HL-60/S4 (cell line): ENCODE results near the gene DIAPH2.
"Not testable (repeated sequence)": the region's sequence is repeated elsewhere in the genome, so short reads cannot be mapped to it uniquely, and the experiment has no call there.

Experiments
- in situ Hi-C: fragments of 300-500 bp; cut with MboI; formaldehyde crosslinking; loops from 2 replicates; pipeline ENCODE4 v1.14.3; 2022; ENCODE audit warnings: low sequenced_read_pairs

DIAPH2 gene

GRCh38 chrX:96820935-96821334 lies 136.3 kb downstream of the DIAPH2 start:
- in situ Hi-C loops, result no loop called here

DNA sequence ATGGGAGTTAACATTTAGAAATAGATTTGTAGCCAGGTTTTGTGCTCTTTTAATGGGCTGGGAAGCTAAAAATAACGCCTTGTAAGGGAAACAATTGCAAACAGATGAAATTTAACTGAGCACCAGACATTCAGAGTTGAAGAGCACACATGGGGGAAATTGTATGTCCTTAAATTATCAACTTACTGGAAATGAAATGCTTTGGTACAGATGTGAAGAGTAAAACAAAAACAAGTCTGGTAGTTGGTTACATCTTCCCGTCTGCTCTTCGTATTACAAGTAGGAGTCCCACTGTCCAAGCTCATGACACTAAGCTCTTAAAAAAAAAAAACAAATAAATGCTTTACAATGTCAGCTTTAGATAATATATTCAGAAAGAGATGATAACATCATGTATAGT lies 139.5 kb downstream of the DIAPH2 start:
- in situ Hi-C loops, result no loop called here

GRCh38 chrX:96833333-96833732 lies 148.7 kb downstream of the DIAPH2 start:
- in situ Hi-C loops, result no loop called here

- in situ Hi-C loops, result no loop called here
Measured at GRCh38 chrX:96834137-96834536, 149.5 kb downstream of the DIAPH2 start.

DNA sequence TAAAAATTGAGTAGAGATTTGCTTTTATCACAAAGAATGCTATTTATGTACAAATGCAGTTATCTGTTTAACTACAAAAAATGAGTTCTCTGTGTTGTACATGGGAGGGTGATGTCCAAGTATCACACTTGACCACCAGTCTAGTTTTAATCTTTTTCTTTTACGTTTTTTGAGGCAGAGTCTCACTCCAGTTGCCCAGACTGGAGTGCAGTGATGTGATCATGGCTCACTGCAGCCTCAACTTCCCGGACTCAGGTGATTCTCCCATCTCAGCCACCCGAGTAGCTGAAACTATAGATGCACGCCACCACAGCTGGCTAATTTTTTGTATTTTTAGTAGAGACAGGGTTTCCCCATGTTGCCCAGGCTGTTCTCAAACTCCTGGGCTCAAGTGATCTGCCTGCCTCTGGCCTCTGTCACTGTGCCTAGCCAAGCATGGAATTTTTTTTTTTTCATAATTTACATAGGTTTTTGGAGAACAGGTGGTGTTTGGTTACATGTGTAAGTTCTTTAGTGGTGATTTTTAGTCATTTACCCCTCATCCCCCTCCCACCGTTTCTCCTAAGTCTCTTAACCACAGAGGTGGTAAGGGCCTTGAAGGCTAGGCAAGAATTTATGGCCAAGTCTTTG lies 151.1 kb downstream of the DIAPH2 start:
- in situ Hi-C loops, result no loop called here

- in situ Hi-C loops, result no loop called here
Measured at GRCh38 chrX:96837808-96838207, 153.2 kb downstream of the DIAPH2 start.

- in situ Hi-C loops, result no loop called here
Measured at GRCh38 chrX:96838537-96838936, 153.9 kb downstream of the DIAPH2 start.

GRCh38 chrX:96841325-96841724 lies 156.7 kb downstream of the DIAPH2 start:
- in situ Hi-C loops, result no loop called here

- in situ Hi-C loops, result not testable (repeated sequence)
Measured at GRCh38 chrX:96841866-96842265, 157.2 kb downstream of the DIAPH2 start.

- in situ Hi-C loops, result no loop called here
Measured at GRCh38 chrX:96843566-96843965, 158.9 kb downstream of the DIAPH2 start.

- in situ Hi-C loops, result no loop called here
Measured at GRCh38 chrX:96846841-96847240, 162.2 kb downstream of the DIAPH2 start.

GRCh38 chrX:96859422-96859821 lies 174.8 kb downstream of the DIAPH2 start:
- in situ Hi-C loops, result not testable (repeated sequence)

DNA sequence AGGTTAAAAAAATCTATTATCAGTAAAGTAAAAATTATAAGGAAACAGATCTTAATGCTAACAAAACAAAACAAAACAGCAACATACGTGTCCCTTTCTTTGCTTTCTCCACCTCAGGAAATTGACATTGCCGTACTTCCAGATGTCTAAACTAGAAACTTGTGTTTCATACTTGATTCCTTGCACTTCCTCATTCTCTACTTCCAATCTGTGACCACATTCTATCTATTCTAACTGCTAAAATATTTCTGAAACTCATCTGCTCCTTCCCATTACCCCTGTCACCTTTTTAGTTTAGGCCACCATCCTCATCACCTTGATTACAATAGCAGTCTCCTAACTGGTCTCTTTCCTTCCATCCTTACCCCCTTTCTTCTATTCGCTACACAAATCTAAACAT lies 176.6 kb downstream of the DIAPH2 start:
- in situ Hi-C loops, result no loop called here

DNA sequence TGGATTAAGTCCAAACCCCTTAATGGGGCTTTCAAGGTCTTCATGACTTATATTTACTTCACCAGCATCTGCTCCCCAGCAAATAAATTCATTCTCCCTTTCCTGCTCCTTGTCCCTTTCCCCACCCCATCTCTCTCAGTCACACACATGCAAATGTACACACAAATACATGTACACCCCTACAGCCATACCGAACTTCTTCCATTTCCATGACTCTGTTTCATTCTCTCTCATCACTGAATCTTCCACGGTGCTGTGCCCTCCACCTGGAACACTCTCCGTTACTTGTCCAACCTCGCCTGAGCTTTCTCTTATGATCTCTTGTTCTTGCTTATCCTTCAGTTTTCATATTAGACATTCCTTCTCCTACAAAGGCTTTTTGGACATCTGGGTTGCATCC lies 177.0 kb downstream of the DIAPH2 start:
- in situ Hi-C loops, result no loop called here

DNA sequence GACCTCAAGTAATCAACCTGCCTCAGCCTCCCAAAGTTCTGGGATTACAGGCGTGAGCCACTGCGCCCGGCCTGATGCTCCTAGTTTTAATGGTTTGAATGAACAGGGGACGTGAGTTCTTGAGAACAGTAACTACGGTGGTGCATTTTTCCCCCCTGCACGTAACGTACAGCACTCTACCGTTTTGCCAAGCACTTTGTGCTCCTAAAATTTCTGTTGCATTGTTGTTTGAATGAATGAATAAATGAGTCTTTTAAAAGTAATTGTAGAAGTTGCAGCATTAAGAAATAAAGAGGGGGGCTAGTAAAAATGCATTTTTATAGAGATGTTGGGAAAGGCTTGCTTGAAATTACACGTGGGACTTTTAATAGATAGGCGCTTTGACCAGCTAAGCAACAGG lies 199.0 kb downstream of the DIAPH2 start, which contains the start of gene RPA4:
Gene RPA4 (plus strand): TSS at position 301 of the 400 bp plus-strand sequence. CDS start 403 bp downstream, outside the sequence.
- in situ Hi-C loops, result no loop called here

- in situ Hi-C loops, result no loop called here
Measured at GRCh38 chrX:96884027-96884426, 199.4 kb downstream of the DIAPH2 start.

- in situ Hi-C loops, result no loop called here
Measured at GRCh38 chrX:96889726-96890125, 205.1 kb downstream of the DIAPH2 start.

- in situ Hi-C loops, result no loop called here
Measured at GRCh38 chrX:96906741-96907140, 222.1 kb downstream of the DIAPH2 start.

- in situ Hi-C loops, result no loop called here
Measured at GRCh38 chrX:96907516-96908272, 223.1 kb downstream of the DIAPH2 start.

GRCh38 chrX:96909291-96909690 lies 224.6 kb downstream of the DIAPH2 start:
- in situ Hi-C loops, result no loop called here

DNA sequence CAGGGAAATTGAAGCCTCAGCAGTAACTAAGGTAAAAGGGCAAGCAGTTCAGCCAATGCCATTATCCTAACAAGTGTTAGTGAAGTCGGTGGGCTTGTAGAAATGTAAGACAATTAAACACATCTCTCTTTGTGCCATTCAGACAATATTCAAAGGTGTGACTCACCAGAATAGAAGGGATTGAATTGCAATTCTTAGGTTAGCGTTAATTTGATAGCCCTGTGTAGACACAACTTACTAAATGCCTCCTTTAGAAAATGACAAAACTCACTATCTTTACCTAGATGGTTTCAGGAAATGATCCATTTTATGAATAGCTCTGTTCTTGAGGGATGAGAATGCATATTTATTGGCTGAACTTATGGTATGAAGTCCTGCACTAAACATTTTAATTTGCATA lies 234.2 kb downstream of the DIAPH2 start:
- in situ Hi-C loops, result no loop called here

DNA sequence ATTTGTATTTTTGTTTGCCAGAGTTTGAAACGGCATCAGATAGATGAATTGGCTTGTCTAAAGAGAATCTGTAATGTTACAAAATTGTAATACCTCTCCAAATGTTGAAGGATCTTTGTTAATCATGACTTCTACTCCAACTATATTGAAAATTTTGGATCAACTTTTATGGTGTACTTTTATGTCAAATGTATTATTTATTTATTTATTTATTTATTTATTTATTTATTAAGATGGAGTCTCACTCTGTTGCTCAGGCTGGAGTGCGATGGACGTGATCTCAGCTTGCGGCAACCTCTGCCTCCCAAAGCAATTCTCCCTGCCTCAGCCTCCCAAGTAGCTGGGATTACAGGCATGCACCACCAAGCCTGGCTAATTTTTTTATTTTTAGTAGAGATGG lies 235.0 kb downstream of the DIAPH2 start:
- in situ Hi-C loops, result no loop called here
